Activated T-helper 1 cell treated with anti-CD3 and anti-CD28 coated beads, Interleukin-12 subunit alpha, Interleukin-12 subunit beta, Interleukin-2, Interleukin-4 antibody, amounts not matched to agents 30 ng/mL and 10 ng/mL and 1 ng/mL, durations not matched to agents 14 hours and 24 hours and 36 hours (primary cell): Measurements from ENCODE around the gene MOV10L1. TPM values are rescaled to one million over a fixed set of nuclear protein-coding genes. Genes with fewer than 3 reads are reported as not detected.

Experiments
- DNase-seq: peaks from one replicate; pipeline ENCODE4 v3.0.0; 2021; ENCODE audit warnings: low spot score
- H3K27ac Mint-ChIP-seq: one replicate; pipeline ENCODE4 v1.8.0; 2021; ENCODE audit warnings: mild to moderate bottlenecking, mixed read lengths
- H3K27me3 Mint-ChIP-seq: one replicate; pipeline ENCODE4 v1.8.0; 2022; ENCODE audit warnings: mild to moderate bottlenecking, moderate library complexity, mixed read lengths; ENCODE audit not compliant: insufficient read depth
- H3K36me3 Mint-ChIP-seq: one replicate; pipeline ENCODE4 v1.8.0; 2021; ENCODE audit warnings: low read depth, mixed read lengths
- H3K4me1 Mint-ChIP-seq: one replicate; pipeline ENCODE4 v1.8.0; 2021; ENCODE audit warnings: low read depth, mixed read lengths
- H3K4me3 Mint-ChIP-seq: one replicate; pipeline ENCODE4 v1.8.0; 2021; ENCODE audit warnings: mild to moderate bottlenecking, moderate library complexity, mixed read lengths
- H3K9me3 Mint-ChIP-seq: one replicate; pipeline ENCODE4 v1.8.0; 2021; ENCODE audit warnings: mixed read lengths
- intact Hi-C: fragments of 100-400 bp; cut with micrococcal nuclease; formaldehyde crosslinking; loops from one replicate; pipeline ENCODE4 v1.15.1; 2024
- total RNA-seq: library from RNA; stranded (reverse); gene quantifications from 2 replicates; pipeline ENCODE4 v1.2.3, GENCODE V29; 2022

MOV10L1 gene
- total RNA-seq, 1 donor from 2014 or later: not detected

DNA sequence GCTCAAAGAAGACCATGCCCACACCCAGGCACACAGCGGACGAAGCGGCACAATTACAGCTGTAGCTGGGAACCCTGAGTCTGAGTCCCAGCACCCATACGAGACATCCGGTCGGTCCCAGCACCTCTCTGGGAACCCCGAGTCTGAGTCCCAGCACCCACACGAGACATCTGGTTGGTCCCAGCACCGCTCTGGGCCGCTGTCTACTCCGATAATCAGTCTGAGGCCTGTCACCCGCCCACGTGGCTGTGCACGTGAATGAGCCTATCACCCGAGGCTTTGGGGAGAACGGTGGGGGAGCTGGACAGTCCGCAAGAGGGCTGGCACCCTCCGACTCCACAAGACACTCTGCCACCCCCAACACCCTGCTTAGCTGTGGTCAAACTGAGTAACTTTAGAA is 37.9 kb upstream of the MOV10L1 start:
- DNase-seq: no peak
- peaks cover 12% of the 10 kb centered on the region for H3K9me3 Mint-ChIP-seq
- no peak overlapping the region for H3K4me3 Mint-ChIP-seq
- intact Hi-C loops: no loop called here
- no peaks in the 10 kb centered on the region for H3K27me3 Mint-ChIP-seq
- H3K36me3 Mint-ChIP-seq: no peaks in the 10 kb centered on the region
- H3K4me1 Mint-ChIP-seq: no peaks in the 10 kb centered on the region
- H3K27ac Mint-ChIP-seq: no peak overlapping the region

DNA sequence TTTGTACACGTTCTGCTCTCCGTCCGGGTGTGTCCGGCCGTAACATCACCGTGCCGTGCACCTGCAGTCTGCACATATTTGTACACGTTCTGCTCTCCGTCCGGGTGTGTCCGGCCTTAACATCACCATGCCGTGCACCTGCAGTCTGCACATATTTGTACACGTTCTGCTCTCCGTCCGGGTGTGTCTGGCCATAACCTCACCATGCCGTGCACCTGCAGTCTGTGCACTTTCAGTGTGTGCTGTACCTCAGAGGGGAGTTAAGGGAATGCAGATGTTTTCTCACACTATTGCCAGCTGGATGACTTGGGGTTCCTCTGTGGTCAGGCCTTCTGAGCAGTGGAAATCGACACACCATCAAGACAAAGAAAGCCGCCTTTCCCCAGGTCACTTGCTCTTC is 35.9 kb upstream of the MOV10L1 start:
- Mint-ChIP-seq H3K36me3 (no peaks in the 10 kb centered on the region), H3K27ac (no peak overlapping the region), H3K9me3 (peaks cover 12% of the 10 kb centered on the region), H3K4me1 (no peaks in the 10 kb centered on the region), H3K27me3 (peaks cover 3% of the 10 kb centered on the region), H3K4me3 (no peak overlapping the region)
- DNase-seq: no peak
- intact Hi-C loops: no loop called here

DNA sequence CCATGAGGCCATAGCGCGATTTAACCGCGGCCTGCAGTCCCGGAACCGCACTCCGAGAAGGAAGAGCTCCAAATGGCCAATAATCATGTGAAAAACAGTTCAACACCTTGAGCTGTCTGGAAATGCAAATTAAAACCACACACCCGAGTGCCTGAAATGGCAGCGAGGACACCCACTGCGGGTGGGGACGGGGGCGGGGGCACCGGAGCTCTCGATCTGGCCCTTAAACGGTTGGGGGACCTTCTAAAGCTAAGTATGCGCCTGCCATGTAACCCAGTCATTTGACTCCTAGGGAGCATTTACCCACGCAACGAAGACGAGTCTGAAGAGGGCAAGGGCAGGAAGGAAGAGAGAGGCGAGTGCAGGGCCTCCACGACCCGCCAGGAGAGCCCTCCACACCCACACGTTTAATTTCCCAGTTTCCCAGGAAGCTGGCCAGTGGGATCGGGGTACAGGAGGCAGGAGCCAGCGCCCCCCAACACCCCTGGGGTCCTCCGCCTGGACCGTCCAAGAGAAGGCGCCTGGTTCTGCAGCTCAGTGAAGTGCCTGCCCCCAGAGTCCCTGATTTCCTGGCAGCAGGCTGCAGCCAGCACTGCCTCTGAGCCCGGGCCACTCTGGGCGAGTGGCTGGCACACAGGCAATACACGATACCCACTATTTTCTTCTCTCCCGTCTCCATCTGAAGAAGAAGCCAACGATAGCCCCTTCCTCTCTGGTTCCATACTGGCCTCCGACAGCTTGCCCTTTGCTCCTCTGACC is 33.4 kb upstream of the MOV10L1 start:
- Mint-ChIP-seq H3K27ac (no peak overlapping the region), H3K36me3 (no peaks in the 10 kb centered on the region), H3K27me3 (peaks cover 13% of the 10 kb centered on the region), H3K4me3 (no peak overlapping the region), H3K4me1 (no peaks in the 10 kb centered on the region), H3K9me3 (peaks cover 12% of the 10 kb centered on the region)
- intact Hi-C loops: no loop called here
- no peak for DNase-seq

DNA sequence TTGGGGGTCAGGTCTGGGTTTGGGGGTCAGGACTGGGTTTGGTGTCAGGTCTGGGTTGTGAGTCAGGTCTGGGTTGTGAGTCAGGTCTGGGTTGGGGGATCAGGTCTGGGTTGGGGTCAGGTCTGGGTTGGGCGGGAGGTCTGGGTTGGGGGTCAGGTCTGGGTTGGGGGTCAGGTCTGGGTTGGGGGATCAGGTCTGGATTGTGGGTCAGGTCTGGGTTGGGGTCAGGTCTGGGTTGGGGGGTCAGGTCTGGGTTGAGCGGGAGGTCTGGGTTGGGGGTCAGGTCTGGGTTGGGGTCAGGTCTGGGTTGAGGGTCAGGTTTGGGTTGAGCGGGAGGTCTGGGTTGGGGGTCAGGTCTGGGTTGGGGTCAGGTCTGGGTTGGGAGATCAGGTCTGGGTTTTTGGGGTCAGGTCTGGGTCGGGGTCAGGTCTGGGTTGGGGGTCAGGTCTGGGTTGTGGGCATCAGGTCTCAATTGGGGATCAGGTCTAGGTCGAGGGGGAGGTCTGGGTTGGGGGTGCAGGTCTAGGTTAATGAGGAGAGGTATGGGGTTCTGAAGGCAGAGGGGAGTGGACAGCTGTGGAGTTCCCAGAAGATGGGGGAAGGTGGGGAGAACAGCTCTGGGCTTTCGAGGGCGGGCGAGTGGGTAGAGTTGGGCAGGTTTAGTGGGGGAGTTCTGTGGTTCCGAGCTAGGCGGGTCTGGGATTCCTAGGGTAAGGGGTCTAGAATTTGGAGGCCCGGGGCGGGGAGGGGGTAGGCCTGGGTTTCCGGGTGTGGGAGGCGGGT is 32.3 kb upstream of the MOV10L1 start:
- Mint-ChIP-seq H3K9me3 (peaks cover 9% of the 10 kb centered on the region), H3K4me3 (no peak overlapping the region), H3K27me3 (peaks cover 13% of the 10 kb centered on the region), H3K36me3 (no peaks in the 10 kb centered on the region), H3K27ac (no peak overlapping the region), H3K4me1 (no peaks in the 10 kb centered on the region)
- DNase-seq: no peak
- intact Hi-C loops: no loop called here

DNA sequence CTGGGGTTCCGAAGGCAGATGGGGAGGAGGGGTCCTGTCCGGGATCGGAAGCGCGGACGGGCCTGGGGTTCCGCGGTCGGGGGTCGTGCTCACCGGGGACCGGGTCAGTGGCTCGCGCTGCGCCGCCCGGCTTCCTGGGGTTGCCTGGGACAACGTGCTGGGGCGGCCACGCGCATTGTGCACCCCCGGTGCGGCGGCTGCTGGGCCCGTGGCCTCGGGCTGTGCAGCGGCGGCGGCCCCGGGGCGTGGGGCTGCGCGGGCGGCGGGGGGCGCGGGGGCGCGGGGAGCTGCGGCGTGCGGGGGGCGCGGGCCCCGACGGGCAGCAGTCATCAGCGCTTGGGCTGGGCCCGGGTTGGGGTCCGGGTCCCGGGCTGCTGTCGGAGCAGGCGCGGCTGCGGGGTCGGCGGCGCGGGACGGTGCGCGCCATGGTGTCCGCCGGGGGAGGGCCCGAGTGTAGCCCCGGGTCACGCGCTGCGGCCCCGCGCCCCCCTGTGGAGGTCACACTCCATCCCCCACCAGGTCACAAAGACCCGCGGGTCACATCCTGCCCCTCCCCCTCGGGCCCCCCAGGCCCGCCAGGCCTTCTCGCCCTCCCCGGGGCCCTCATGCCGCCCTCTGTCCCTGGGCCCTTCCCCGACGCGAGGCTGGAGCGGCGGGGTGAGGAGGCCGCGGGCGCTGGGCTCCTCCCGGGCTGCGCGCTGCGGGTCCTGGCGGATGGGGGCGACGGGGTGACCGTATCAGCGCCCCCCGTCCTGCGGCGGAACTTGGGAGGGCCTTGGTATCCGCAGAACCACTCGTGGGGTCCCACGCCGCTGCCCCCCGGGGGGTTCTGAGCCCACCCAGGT is 31.5 kb upstream of the MOV10L1 start, which contains the start of gene TTLL8:
Gene TTLL8 (minus strand): TSS at position 238 of the 845 bp plus-strand sequence.
- intact Hi-C loops: no loop called here
- Mint-ChIP-seq H3K4me1 (no peaks in the 10 kb centered on the region), H3K27me3 (peaks cover 13% of the 10 kb centered on the region), H3K4me3 (no peak within 1 kb of the TSS), H3K27ac (no peak within 1 kb of the TSS), H3K9me3 (peaks cover 9% of the 10 kb centered on the region), H3K36me3 (no peaks in the 10 kb centered on the region)
- no peak for DNase-seq

DNA sequence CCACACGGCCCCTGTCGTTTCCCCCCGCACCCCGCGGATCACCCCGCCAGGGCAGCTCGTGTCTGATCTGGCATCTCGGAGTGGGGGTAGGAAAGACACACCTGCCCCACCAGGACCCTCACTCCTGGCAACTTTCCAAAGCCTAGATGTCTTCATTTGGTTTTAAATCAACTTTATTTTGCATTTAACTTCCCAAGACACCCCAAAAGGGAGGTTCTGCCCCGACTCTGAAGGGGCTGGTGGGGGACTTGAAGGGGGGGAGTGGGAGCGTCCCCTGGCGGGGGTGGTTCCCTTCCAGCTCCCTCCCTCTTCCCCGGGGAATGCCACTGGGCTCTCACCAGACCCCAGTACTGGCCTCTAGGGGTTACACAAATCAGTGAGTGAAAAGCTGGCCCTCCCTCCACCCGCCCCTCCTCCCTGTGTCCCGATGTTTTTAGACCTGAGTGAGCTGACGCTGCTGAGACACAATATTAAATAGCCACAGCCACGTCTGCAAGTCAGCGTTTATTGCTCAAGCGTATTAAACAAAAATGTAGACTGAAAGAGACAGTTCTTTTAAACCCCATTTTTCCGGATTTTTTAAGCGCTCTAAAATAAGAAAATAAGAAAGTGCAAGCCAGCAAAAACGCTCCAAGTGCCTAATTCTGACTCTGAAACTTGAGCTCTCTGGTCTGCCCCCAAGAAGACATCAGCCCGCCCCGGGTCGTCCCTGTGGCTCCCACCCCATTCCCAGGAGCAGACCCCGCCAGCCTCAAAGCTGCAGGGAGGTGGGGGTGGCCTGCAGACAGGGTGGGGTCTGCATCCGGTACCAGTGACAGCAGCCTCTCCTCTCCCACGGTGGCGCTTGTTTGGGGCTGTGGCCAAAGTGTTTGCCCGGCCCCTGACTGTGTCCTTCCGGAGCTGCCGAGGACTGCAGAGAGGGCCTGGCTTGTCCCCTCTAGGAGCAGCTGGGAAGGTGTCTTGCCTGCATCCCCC is 30.6 kb upstream of the MOV10L1 start:
- intact Hi-C loops: no loop called here
- no peaks in the 10 kb centered on the region for H3K36me3 Mint-ChIP-seq
- DNase-seq: no peak
- no peaks in the 10 kb centered on the region for H3K4me1 Mint-ChIP-seq
- H3K27me3 Mint-ChIP-seq: peaks cover 13% of the 10 kb centered on the region
- H3K4me3 Mint-ChIP-seq: no peak overlapping the region
- H3K9me3 Mint-ChIP-seq: peaks cover under 1% of the 10 kb centered on the region
- no peak overlapping the region for H3K27ac Mint-ChIP-seq

DNA sequence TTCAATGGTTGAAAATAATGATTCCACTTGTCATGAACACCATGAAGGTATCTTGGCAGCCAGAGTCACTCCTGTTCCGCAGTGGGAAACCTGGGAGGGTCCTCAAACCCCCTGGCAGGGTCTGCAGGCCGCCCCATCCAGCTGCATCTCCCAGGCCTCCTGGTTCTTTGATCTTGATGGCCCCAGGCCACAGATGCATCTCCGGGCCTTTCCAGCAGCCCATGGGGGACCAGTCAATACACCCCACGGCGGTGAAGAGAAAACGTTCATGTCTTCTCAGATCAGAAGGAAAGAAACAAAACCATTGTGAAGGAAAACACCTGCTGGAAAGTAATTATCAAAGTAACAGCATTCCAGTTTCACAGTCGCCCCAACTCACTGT is 29.9 kb upstream of the MOV10L1 start:
- Mint-ChIP-seq H3K4me1 (no peaks in the 10 kb centered on the region), H3K36me3 (no peaks in the 10 kb centered on the region), H3K9me3 (no peaks in the 10 kb centered on the region), H3K27ac (no peak overlapping the region), H3K27me3 (peaks cover 13% of the 10 kb centered on the region), H3K4me3 (no peak overlapping the region)
- intact Hi-C loops: no loop called here
- DNase-seq: no peak

DNA sequence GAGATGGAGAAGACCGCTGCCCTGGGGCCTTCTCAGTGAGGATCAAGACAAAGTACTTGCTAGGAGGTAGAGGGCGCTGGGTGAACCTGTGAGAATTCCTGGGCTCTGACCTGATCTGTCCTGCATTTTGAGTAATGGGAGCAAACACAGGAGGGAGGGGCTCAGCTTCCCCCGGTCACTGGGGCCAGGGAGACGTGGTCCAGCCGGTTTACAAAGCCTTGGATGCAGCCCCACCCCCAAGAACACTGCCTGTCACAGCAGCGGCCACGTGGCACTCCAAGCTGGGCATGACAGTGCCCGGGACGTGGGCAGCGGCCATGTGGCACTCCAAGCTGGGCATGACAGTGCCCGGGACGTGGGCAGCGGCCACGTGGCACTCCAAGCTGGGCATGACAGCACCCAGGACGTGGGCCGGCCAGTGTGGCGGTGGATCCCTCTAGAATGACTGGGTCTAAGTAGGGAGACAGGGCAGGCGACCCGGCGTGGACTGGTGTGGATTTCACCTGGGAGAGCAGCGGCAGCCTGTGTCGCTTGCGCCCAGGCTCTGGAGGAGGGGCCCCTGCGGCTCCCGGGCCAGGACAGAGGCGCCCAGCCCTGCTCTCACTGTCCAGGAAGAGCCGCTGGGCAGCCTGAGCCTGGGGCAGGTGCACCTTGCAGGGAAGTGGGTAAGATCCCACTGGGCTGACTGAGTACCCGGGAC is 29.2 kb upstream of the MOV10L1 start:
- H3K27me3 Mint-ChIP-seq: peaks cover 13% of the 10 kb centered on the region
- DNase-seq: no peak
- no peaks in the 10 kb centered on the region for H3K36me3 Mint-ChIP-seq

DNA sequence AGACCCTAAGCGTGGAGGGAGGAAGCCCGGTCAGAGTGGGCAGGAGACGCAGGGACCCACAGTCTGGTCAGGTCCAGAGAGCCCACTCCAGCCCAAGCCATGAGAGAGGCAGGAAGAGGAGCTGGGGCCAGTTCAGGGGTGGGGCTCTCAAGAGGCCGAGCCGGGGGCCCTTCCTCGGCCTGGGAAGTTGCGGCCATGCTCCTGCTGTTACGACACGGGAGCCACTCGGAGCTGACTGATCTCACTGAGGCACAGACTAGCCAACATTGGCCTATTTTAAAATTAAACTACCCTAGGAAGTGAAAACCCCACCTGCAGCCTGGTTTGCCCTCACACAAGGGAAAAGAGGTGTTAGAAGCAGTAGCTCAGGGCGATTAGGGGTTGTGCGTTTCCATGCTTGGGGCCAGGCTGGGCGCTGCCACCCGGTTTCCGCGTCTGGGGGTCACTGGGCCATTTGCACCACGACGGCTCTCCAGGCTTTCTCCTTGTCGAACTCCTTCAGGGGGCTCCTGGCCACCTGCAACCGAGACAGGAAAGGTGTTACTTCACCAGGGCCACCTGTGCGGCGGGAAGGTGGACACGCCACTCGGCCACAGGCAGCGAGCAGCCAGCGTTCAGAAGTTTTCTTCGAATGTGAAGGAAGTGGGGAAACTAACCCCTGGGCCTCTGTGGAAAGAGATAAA is 28.5 kb upstream of the MOV10L1 start:
- intact Hi-C loops: no loop called here
- Mint-ChIP-seq H3K4me3 (no peak overlapping the region), H3K9me3 (no peaks in the 10 kb centered on the region)

More for the DNA sequence above, 29.2 kb upstream of the MOV10L1 start:
- intact Hi-C loops: no loop called here
- Mint-ChIP-seq H3K4me1 (no peaks in the 10 kb centered on the region), H3K4me3 (no peak overlapping the region), H3K27ac (no peak overlapping the region), H3K9me3 (no peaks in the 10 kb centered on the region)

DNA sequence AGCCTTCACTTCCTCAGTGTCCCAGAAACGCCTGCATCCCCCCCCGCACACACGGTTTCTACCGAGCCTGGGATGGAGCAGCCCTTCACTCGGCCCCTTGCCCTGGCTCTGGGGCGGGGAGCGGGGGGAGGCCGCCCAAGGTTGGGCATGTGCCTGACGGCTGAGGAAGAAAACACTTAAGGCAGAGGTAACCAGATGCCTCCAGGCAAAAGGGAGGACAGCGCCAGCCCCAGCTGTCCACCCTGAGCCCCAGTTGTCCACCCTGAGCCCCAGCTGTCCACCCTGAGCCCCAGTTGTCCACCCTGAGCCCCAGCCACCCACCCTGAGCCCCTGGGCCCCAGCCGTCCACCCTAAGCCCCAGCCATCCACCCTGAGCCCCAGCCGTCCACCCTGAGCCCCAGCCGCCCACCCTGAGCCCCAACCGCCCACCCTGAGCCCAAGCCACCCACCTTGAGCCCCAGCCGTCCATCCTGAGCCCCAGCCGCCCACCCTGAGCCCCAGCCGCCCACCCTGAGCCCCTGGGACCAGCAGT is 27.9 kb upstream of the MOV10L1 start:
- no peak overlapping the region for H3K4me3 Mint-ChIP-seq
- intact Hi-C loops: no loop called here

More for the DNA sequence above, 28.5 kb upstream of the MOV10L1 start:
- no peak overlapping the region for H3K27ac Mint-ChIP-seq
- H3K27me3 Mint-ChIP-seq: peaks cover 13% of the 10 kb centered on the region
- H3K4me1 Mint-ChIP-seq: no peaks in the 10 kb centered on the region
- H3K36me3 Mint-ChIP-seq: no peaks in the 10 kb centered on the region
- no peak for DNase-seq

DNA sequence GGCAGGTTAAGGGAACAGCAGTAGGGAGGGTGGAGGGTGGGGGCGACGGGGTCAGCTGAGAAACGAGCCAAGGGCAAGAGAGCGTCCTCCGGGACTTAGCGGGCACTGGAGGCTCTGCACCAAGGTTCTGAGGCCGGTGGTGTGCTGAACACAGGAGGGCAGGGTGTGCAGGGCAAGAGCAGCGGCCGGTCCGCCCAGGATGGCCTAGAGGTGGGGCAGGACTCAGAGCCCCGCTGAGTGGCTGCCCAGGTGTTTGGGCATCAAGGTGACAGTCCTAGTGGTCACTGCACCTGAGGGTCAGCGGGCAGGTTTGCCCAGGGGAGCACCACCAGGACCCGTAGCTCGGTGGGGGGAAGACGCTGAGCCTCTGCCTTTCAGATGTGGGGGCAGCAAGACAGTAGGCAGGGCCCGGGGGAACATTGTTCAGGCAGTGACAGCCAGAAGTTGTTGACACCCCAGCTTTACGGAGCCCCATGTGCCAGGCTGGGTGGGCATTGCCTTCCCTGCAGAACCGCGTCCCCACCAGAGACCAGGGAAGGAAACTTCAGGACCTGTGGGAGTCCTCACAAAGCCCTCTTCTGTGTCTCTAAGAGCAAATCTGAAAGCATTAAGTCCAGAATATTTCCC is 27.2 kb upstream of the MOV10L1 start:
- H3K36me3 Mint-ChIP-seq: no peaks in the 10 kb centered on the region
- H3K4me3 Mint-ChIP-seq: no peak overlapping the region
- no peak overlapping the region for H3K27ac Mint-ChIP-seq
- DNase-seq: no peak
- intact Hi-C loops: no loop called here
- H3K27me3 Mint-ChIP-seq: peaks cover 13% of the 10 kb centered on the region
- H3K9me3 Mint-ChIP-seq: no peaks in the 10 kb centered on the region
- H3K4me1 Mint-ChIP-seq: no peaks in the 10 kb centered on the region

More for the DNA sequence above, 27.9 kb upstream of the MOV10L1 start:
- no peak for DNase-seq
- no peaks in the 10 kb centered on the region for H3K36me3 Mint-ChIP-seq
- H3K27me3 Mint-ChIP-seq: peaks cover 13% of the 10 kb centered on the region
- H3K27ac Mint-ChIP-seq: no peak overlapping the region
- no peaks in the 10 kb centered on the region for H3K9me3 Mint-ChIP-seq
- H3K4me1 Mint-ChIP-seq: no peaks in the 10 kb centered on the region
